Measurements from ENCODE around the gene CTNND2.

CTNND2 gene

DNA sequence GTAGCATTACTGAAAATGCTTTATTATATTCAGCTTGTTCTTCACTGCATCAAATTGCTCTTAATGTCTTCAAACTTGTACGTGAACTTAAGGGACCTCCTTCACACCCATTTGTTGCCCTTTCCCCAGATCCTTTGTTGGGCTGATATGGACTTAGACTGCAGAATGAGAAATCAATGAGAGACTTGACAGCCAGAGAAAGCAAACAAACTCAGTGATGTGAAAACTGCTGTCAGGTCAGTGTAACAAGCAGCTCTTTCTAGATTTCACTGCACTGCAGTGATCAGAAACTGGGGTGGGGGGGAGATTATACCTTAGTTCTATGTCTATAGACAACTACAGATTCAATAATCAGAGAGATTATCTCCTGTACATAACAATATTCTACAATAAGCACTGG lies 652.2 kb downstream of the CTNND2 start:
- DNase-seq (ENCODE audit: low read depth) = no peak

DNA sequence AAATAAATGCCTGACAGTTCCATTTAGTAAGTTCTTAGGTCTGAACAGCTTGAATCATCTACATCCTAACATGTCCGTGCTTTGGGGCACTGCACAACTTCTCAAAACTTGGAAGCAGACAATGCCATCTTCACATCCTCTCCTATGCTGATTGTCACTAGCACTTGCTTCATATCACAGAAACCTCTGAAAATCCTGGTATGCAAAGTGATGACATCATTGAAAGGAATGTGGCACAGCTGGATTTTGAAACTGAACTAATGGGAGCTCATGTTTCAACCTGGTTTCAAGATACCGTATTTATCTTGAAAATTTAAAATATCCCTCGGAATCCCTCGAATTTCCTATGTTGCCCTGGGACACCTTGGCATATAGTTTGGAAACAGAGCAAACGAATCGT lies 653.0 kb downstream of the CTNND2 start:
- DNase-seq (ENCODE audit: low read depth) = peak; percentile 43

DNA sequence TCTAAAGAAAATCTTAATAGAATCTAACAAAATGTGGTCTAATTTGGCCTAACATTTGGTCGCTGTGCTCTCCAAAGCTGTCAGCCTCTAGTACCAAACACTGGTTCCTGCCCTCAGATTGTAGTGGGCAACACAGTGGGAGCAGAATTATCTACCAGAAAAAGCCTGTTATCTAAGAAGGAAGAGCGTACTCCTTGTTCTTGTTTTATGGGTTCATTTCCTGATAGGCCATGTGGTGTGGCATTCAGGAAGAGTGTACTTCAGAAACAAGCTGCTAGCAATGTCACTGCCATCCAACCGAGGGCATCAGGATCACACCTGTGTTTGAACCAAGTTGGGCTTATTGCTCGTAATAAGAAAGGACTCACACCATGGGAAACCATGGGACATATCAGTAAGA lies 655.3 kb downstream of the CTNND2 start:
- no peak for DNase-seq (ENCODE audit: low read depth)

DNA sequence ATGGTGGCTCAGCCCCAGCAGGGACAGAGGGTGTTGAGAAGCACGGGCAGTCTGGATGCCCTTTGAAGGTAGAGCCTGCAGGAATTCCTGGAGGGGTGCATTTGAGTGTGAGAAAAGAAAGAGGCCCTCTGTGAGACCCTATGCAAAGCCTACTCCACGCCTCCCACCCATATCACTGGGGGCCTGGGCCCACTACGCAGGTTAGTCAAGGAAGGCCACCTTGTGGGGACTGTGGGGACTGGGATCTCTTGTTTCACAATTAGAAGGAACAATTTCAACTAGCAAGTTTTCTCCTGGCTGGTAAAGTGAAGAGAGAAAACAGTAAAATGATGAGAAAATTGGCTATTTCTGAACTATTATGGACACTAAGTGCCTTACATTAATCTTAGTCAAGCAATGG lies 657.0 kb downstream of the CTNND2 start:
- no peak for DNase-seq (ENCODE audit: low read depth)

DNA sequence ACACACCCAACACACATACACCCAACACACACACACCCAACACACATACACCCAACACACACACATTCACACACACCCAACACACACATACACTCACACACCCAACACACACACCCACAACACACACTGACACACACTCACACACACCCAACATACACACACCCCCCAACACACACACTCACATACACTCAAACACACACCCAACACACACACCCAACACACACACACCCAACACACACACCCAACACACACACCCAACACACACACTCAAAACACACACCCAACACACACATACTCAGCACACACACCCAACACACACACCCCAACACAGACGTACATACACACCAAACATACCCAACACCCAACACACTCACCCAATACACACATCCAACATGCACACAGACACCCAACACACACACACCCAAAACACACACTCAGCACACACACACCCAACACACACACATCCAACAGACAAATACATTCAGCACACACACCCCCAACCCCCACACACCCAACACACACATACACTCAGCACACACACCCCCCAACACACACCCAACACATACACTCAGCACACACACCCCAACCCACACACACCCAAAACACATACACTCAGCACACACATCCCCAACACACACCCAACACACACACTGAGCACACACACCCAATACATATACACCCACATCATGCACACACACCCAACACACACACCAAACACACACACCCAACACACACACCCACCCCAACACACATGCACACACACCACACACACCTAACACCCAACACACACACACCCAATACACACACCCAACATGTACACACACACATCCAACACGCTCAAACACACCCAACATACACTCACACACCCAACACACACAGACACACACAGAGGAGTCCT lies 663.7 kb downstream of the CTNND2 start:
- no peak for DNase-seq (ENCODE audit: low read depth)

DNA sequence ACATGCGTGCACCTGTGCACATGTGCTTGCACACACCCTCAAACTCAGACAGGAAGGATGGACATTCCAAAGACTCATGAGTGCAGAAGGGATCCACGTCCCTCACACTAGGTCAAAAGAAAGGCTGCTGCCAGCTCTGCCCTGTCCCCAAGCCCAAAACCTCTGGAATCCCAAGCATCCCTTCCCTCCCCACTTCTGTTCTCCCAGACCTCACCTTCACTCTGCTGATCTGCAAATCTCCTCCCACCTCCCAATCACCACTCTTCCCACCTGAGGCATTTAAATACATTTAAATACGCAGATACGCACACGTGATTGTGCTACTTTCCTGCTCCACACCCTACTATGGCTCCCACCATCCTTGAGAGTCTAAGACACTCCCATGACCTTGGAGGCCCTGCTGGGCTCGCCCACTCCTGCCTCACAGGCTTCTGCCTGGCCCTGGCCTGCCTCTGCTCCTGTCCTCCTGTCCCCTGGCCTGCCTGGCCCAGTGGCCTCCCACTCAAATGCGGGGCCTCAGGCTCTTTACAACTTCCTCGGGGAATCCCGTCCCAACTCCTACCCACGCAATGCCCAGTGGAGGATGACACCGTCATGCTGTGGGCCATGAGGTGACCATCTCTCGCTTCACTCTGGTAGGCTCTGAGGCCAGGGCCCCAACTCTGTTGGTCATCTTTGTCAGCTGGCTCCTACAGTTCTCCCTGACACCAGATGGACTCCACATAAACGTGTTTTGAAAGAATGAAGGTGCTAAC lies 664.8 kb downstream of the CTNND2 start:
- no peak for DNase-seq (ENCODE audit: low read depth)

DNA sequence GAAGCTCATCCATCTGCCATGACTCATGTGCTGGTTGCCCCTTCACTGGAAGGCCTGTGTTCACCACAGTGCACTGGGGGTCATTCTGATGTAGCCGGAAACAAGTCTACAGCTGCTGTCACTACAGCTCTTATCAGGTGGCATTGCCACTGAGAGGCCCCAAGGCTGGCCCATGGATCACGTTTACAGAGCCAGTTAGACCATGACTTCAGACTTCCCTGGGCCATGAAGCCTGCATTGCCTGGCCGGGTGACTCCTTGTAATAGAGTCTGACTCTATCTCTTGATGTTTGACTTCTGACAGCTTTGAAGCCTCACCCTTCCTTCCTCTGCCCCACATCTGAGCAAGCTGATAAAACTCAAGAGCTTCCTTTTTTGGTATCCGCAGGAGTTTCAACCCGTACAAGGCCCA lies 669.7 kb downstream of the CTNND2 start:
- no peak for DNase-seq (ENCODE audit: low read depth)

DNA sequence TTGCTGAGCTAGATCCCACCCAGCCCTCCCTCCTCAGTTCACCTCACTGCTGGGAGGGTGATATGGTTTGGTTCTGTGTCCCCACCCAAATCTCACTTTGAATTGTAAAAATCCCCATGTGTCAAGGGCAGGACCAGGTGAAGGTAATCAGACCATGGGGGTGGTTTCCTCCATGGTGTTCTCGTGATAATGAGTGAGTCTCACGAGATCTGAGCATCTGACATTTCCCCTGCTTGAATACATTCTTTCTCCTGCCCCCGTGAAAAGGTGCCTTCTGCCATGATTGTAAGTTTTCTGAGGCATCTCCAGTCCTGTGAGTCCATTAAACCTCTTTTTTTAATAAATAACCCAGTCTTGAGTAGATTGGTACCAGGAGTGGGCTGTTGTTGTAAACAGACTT lies 673.4 kb downstream of the CTNND2 start:
- DNase-seq (ENCODE audit: low read depth) = no peak

DNA sequence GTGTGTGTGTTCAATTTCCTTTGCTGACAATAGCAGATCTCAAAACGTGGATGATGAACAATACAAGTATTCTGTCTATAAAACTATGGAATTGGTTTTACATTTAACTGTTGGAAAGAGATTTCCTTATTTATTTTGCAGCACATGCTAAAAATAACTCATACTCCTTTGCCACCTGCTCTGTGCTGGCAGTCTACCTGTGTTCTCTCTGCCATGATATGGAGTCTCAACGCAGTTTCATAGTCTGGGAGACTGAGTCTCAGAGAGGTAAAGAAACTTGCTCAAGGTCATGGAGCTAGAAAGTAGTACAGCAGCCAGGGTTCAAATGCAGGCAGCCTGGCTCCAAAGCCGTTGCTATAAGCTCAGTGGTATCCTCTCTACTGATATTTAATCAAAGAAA lies 677.2 kb downstream of the CTNND2 start:
- DNase-seq (ENCODE audit: low read depth) = no peak

DNA sequence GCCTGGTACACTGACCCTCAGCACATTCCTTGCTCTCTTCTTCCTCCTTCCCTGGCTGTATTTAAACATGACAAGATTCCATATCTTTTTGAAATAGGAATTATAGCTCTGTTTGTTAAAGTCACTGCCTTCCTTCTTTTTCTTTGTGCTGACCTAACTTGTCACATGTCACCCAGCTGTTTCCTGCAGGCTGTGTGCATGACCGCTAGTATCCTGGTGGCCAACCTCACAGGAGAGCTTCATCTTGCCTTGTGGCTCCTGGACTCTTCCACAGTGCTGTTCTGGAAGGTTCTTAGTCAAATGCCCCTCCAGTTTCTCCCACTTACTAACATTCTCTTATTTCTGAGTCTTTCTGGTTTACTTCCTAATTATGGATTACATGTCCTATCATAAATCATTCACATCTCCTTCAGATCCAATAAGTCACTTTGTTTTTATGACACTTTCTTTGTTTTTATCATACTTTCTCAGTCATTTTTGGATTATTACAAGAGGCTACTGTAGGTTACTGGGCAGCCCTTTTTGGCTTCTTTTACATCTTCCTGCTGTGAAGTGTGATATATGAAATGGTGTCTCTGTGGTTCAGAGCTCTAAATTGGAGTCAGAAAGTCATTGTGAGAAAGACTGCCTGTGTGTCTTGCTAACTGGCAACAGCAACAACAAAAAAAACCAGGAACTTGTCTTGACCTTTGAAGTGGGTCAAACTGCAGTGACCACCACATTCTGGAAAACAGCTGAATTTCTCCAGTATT lies 679.6 kb downstream of the CTNND2 start:
- DNase-seq (ENCODE audit: low read depth) = no peak

DNA sequence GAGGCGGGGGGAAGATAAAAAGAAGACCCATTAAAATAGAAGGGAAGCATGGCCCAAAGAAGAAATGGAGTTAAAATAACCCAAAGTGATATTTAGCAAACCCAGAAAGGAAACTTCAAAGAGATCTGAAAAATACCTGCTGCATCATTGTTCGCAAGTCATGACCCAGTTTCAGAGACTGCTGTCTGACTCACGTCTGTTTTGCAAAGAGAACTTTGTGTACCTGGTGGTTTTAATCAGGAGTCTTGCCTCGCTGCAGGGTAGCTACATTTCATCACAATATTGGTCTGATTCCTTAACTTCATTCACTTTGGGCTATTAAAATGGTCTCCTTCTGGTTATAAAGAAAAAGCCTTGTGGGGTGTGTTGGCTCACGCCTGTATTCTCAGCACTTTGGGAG lies 682.1 kb downstream of the CTNND2 start:
- no peak for DNase-seq (ENCODE audit: low read depth)

DNA sequence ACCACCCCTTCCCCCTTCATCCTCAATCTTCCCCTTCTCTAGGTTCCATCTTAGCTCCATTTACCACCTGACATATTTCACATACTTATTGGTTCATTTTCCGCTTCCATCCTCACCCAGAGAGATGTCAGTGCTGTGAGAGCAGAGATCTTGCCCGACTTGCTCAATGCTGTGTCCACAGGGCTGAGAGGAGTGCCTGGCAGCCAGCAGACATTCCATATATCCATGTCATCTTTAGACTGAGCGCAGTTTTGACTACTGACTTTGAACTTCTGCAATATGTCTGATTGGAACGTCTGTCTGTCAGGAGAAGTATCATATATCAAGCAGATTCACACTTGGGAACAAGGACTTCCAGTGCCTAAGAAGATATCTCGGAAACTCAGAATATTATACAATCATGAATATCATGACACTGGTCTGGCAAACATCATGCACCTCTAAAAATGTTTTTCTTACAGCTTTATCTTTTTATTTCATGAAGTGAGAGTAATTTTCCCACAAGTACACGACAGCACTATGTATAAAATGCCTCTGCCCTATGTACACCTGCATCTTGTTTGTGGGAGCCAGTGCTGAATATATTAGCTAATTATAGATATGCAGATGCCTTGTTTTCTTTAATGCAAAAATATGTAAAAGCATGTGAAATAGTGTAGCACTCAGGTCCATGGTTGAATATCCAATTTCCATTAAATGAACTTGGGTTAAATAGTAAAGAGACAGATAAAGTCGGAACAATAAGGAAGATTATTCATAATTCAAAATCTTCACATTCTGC lies 689.2 kb downstream of the CTNND2 start:
- DNase-seq (ENCODE audit: low read depth) = no peak

DNA sequence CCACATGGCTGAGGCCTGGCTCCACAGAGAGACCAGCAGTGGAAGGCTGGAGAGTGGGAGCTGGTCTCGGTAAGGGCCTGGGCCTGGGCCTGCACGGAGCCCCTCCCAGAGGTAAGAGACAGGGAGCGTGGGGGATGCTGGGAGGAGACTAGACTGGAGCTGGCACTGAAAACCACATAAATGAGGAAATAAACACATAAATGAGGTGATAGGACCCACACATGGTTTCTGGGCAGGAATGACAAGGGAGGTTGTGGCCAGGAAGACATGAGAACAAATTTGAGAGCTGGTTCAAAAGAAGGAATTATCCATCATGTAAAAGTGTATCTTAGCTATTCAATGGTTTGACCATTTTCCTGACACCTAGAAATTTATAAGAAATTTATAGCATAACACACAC lies 691.5 kb downstream of the CTNND2 start:
- no peak for DNase-seq (ENCODE audit: low read depth)

DNA sequence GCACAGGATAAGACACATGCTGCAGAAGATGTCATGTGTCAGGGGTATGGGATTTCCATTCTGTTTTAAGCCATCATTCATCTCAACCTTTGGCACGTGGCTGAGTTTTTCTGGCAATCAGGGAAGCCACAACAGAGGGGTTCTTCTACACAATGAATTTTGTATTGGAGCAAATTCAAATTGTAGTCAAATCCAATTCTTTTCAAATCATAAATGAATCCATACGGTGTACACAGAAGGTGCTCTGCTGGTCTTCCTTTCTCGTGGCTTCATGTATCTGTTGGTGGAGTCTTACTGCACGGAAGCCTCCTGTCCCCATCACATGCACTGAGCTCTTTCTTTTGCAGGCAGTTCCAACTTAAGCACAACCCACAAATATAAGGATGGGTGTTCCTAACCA lies 706.5 kb downstream of the CTNND2 start:
- DNase-seq (ENCODE audit: low read depth) = no peak

DNA sequence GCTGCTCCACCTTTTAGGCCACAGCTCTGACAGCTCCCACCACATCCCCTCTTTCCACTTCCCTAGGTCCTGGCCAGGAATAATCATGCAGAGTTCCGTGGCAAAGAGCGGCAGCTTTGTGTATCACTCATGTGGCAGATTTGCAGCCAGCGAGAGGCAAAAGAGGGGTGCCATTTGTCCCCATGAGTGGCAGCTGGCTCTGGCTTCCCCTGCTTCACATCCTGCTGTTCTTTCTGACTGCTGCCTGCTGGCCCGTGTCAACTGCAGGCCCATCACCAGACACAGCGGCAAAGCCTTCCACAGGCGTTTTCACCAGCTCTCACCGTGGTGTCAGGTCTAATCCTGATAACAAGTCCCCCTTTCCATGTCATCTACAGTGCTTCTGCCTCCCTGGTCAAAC lies 712.6 kb downstream of the CTNND2 start:
- no peak for DNase-seq (ENCODE audit: low read depth)

DNA sequence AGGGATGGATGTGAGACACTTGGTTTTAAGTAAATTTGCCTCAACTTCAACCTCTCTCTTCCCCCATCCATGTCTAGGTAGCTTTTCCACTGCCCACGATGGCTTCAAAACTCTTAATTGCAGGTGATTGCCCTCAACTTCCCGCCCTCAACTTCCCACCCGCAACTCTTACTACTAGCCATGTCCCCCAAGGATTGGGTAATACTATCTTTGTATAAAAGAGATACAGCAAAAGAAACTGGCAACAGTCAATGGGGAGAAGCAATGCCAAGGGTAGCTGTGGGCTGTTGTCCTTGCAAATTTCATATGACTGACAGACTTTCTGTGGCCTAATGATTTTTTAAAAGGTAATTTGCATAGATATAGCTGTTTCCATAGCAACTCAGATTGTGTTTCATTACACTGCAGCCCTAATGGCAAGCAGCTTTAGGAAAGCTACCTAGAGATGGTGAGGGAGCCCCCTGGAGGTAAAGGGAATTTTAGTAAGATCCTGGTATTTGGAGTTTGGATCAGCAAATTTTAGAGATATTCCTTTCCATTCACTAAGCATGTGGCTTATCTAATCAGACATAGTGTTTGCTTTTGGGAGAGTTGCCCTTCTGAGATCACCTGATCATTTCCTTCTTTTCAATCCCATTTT lies 721.7 kb downstream of the CTNND2 start:
- DNase-seq (ENCODE audit: low read depth) = no peak

DNA sequence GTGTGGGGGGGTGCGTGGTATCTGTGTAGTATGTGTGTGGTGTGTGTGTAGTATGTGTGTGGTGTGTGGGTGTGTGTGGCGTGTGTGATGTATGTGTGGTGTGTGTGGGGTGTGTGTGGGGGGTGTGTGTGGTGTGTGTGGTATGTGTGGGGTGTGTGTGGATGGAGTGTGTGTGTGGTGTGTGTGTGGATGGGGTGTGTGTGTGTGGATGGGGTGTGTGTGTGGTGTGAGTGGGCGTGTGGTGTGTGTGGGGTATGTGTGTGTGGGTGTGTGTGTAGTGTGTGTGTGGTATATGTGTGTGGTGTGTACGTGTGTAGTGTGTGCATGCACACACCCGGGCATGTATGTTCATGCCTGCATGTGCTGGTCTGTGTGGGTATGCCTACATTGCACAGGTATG lies 722.3 kb downstream of the CTNND2 start:
- no peak for DNase-seq (ENCODE audit: low read depth)

DNA sequence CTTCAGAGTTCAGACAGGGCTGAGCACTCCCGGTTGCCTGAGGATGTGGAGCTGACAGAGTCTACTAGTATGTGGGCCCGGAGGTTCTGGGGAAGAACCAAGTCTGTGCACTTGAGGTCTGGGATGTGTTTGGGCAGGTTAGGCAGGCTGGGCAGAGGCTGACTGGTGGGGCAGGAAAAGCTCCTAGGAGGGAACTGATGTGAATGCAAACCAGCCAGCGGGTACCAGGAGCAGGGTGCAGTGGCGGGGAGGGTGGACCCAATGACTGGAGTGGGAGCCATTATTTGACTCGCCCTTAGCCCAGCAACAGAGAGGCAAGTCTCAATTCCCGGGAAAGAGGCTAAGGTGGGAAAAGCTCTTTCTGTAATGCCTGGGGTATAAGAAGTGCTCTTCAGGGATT lies 723.4 kb downstream of the CTNND2 start:
- no peak for DNase-seq (ENCODE audit: low read depth)

DNA sequence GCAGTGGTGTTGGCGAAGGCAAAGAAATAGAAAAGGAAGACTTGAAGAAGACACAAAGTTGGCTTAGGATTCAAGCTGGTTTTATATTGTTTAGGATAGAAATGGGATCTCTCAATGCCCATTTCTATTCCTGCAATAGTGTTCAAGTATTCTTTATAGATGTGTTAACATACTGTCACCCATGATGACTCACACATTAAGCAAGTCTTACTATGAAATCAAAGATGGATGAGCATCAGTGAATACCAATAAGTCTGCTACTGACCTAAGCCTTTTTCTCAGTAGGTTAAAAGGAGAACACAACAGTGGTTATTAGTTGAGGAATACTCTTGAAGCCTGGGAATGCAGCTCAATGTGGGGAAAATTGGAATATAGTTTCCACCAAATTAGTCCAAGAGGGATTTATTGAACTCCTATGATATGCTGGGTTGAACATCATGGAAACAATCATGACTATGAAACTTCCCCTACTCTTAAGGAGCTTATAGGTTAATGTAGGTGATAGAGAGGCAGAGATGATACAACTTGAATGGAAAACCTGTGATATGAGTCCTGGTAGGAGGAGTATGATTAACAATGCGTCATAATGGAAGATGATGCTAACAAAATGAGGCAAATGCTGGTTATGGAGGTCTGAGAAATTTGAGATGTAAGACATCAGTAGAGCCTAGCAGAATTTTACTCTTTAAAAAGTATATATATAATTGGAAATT lies 726.1 kb downstream of the CTNND2 start:
- no peak for DNase-seq (ENCODE audit: low read depth)

DNA sequence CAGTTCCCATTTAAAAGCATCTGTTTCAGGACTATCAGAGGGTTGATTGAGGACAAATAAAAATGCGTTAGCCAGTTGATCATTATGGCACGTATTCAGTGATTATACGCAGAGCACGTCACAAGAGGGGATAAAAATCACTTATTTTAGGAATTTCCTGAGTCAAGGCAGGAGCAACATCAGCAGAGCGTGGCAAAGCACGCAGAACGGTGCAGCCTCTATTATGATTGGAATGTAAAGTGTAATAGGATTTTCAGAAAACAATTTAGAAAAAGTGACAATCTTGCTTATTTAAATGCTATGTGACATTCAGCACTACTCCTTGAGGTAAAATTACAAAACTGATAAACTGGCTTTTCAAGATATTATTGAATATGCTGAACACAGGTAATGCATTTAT lies 729.7 kb downstream of the CTNND2 start:
- DNase-seq (ENCODE audit: low read depth) = no peak

DNA sequence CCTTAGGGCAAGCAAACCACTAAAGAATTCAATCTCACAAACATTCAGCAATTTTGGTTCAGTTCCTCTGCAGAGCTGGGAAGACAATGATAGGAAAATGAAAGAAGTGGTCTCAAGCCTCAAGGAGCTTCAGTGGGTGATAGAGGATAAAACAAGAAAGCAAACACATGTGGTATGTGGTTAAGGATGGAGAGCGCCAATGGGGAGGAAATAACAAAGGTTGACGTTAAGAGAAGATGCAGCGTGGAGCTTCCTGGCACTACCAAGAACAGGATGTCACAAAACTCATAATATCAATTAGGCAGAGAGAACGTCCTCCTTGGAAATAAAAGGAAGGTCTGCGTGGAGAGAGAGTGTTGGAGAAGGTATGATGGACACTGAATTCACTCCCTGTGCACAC lies 731.8 kb downstream of the CTNND2 start:
- DNase-seq (ENCODE audit: low read depth) = no peak

Data from HS-27A (cell line).